Lower lobe of right lung (tissue), 2 donors: ENCODE measurements around the gene TMEM259. TPM values are rescaled to one million over a fixed set of nuclear protein-coding genes. Genes with fewer than 3 reads are reported as not detected.

Source experiments
- ATAC-seq, 2 donors: fragments of 200-7000 bp; cut with Tn5 transposase; one replicate each; pipeline ENCODE4 v1.9.1; 2020 to 2022; ENCODE audit warnings: mild to moderate bottlenecking in 2 of 2, moderate library complexity in 2 of 2
- DNase-seq: peaks from one replicate; pipeline ENCODE4 v3.0.0-alpha.2; 2020
- H3K27ac ChIP-seq: fragments of 200-600 bp; one replicate; pipeline ENCODE4 v1.8.0; 2022
- H3K27me3 ChIP-seq: fragments of 200-600 bp; one replicate; pipeline ENCODE4 v1.8.0; 2022; ENCODE audit warnings: low read depth
- H3K36me3 ChIP-seq: fragments of 200-600 bp; one replicate; pipeline ENCODE4 v1.8.0; 2022; ENCODE audit warnings: mild to moderate bottlenecking
- H3K4me1 ChIP-seq: fragments of 200-600 bp; one replicate; pipeline ENCODE4 v1.8.0; 2022
- H3K4me3 ChIP-seq: fragments of 200-600 bp; one replicate; pipeline ENCODE4 v1.8.0; 2022; ENCODE audit warnings: mild to moderate bottlenecking
- H3K9me3 ChIP-seq: fragments of 200-600 bp; one replicate; pipeline ENCODE4 v1.8.0; 2022
- CTCF ChIP-seq: fragments of 200-600 bp; IDR thresholded peaks from one replicate; pipeline ENCODE4 v1.8.0; 2022; ENCODE audit warnings: antibody characterized with exemption, mild to moderate bottlenecking
- intact Hi-C: fragments of 100-400 bp; cut with DNase I; formaldehyde crosslinking; loops from one replicate; pipeline ENCODE4 v1.11.0; 2022
- total RNA-seq: library from RNA; stranded (reverse); fragmentation: NEBNext Ultra II Directional; extraction: Animal tissue kit (Norgen Biotek cat#: 25700); gene quantifications from one replicate; pipeline ENCODE4 v1.2.1, GENCODE V29; 2021
- donor health status: DM: no; HTN: yes; CAD: no; lungs with severe emphysema.

Gene TMEM259
- total RNA-seq, 1 donor from 2014 or later: 159 TPM

GRCh38 chr19:1006711-1007398, 14.1 kb downstream of the TMEM259 start:
- H3K36me3 ChIP-seq: peaks cover 25% of the 10 kb centered on the region
- H3K27ac ChIP-seq: no peak overlapping the region
- H3K9me3 ChIP-seq: no peaks in the 10 kb centered on the region
- peaks cover 8% of the 10 kb centered on the region for H3K4me1 ChIP-seq
- DNase-seq (no peak), ATAC-seq (no peak)
- TF ChIP-seq CTCF: no peak
- H3K27me3 ChIP-seq: peaks cover 15% of the 10 kb centered on the region
- no peak overlapping the region for H3K4me3 ChIP-seq
- intact Hi-C loops: no loop called here

GRCh38 chr19:1004803-1005664, 15.9 kb downstream of the TMEM259 start:
- ATAC-seq (no peak), DNase-seq (no peak)
- H3K27ac ChIP-seq: no peak overlapping the region
- H3K9me3 ChIP-seq: no peaks in the 10 kb centered on the region
- peaks cover 31% of the 10 kb centered on the region for H3K27me3 ChIP-seq
- H3K36me3 ChIP-seq: peaks cover 7% of the 10 kb centered on the region
- no peak overlapping the region for H3K4me3 ChIP-seq
- intact Hi-C loops: no loop called here
- no peak for TF ChIP-seq CTCF
- peaks cover 18% of the 10 kb centered on the region for H3K4me1 ChIP-seq

DNA sequence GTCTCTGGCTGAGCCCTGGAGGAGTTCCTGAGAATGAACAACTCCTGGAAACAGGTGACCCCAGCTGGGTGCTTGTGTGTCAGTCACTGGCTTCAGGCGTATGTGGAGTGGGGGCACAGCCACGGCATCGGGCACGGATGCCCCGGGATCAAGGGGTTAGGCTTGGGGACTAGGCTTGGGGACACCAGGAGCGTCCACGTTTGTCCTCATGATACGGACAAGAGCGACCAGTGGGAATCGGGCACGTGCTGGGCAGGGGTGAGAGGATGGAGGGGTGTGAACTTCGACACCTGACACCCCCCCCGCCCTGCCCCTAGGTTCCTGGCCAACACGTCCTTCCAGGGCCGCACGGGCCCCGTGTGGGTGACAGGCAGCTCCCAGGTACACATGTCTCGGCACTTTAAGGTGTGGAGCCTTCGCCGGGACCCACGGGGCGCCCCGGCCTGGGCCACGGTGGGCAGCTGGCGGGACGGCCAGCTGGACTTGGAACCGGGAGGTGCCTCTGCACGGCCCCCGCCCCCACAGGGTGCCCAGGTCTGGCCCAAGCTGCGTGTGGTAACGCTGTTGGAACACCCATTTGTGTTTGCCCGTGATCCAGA, 16.6 kb downstream of the TMEM259 start:
- Histone ChIP-seq H3K27me3 (peaks cover 38% of the 10 kb centered on the region), H3K27ac (no peak overlapping the region), H3K4me1 (peaks cover 14% of the 10 kb centered on the region), H3K4me3 (no peak overlapping the region), H3K9me3 (no peaks in the 10 kb centered on the region), H3K36me3 (no peaks in the 10 kb centered on the region)
- no peak for TF ChIP-seq CTCF
- no peak for ATAC-seq
- intact Hi-C loops: no loop called here
- DNase-seq: no peak

DNA sequence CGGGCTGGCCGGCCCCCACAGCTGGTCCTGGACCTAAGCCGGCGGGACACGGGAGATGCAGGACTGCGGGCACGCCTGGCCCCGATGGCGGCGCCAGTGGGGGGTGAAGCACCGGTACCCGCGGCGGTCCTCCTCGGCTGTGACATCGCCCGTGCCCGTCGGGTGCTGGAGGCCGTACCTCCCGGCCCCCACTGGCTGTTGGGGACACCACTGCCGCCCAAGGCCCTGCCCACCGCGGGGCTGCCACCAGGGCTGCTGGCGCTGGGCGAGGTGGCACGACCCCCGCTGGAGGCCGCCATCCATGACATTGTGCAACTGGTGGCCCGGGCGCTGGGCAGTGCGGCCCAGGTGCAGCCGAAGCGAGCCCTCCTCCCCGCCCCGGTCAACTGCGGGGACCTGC, 17.6 kb downstream of the TMEM259 start:
- Histone ChIP-seq H3K27me3 (peaks cover 46% of the 10 kb centered on the region), H3K27ac (no peak overlapping the region), H3K9me3 (no peaks in the 10 kb centered on the region), H3K4me1 (peaks cover 14% of the 10 kb centered on the region), H3K36me3 (no peaks in the 10 kb centered on the region), H3K4me3 (no peak overlapping the region)
- ATAC-seq (no peak), DNase-seq (no peak)
- TF ChIP-seq CTCF: no peak
- intact Hi-C loops: no loop called here

DNA sequence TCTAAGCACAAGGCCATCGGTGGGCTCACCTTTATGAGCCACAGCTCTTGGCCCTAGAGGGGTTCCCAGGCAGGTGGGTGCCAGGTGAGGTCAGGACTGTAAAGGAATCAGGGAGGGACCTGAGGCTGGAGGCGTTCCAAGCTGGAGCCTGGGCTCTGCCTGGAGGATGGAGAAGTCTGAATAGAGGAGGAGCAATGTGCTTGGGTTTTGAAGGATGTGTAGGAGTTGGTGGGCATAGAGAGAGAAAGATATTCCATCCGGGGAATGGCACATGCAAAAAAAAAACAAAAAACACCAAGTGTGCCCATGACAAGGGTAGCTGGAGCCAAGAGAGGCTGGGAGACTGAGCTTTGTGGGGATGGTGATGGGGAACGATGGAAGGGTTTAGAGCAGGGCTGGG, 18.3 kb downstream of the TMEM259 start:
- ATAC-seq (no peak), DNase-seq (no peak)
- Histone ChIP-seq H3K9me3 (no peaks in the 10 kb centered on the region), H3K4me3 (no peak overlapping the region), H3K36me3 (no peaks in the 10 kb centered on the region), H3K27me3 (peaks cover 53% of the 10 kb centered on the region), H3K27ac (no peak overlapping the region), H3K4me1 (peaks cover 14% of the 10 kb centered on the region)
- intact Hi-C loops: no loop called here
- TF ChIP-seq CTCF: no peak
